ENCODE measurements around the gene SMURF1.

SMURF1 gene

GRCh38 chr7:99001482-99002147, 142.3 kb downstream of the SMURF1 start:
- DNase-seq: no peak

GRCh38 chr7:99000904-99001465, 142.9 kb downstream of the SMURF1 start:
- no peak for DNase-seq

- DNase-seq: no peak
Observed at GRCh38 chr7:99000196-99000903, 143.6 kb downstream of the SMURF1 start.

- no peak for DNase-seq
Observed at GRCh38 chr7:98998821-98999725, 144.8 kb downstream of the SMURF1 start.

GRCh38 chr7:98997846-98998245, 146.1 kb downstream of the SMURF1 start:
- no peak for DNase-seq

- DNase-seq: no peak
Observed at GRCh38 chr7:98996150-98996552, 147.8 kb downstream of the SMURF1 start.

GRCh38 chr7:98995523-98996149, 148.3 kb downstream of the SMURF1 start:
- DNase-seq: no peak

GRCh38 chr7:98995111-98995510, 148.8 kb downstream of the SMURF1 start:
- no peak for DNase-seq

GRCh38 chr7:98994046-98994944, 149.6 kb downstream of the SMURF1 start:
- DNase-seq: no peak

GRCh38 chr7:98993024-98993897, 150.6 kb downstream of the SMURF1 start:
- DNase-seq: no peak

GRCh38 chr7:98992076-98992475, 151.8 kb downstream of the SMURF1 start:
- no peak for DNase-seq

GRCh38 chr7:98991141-98991540, 152.8 kb downstream of the SMURF1 start:
- no peak for DNase-seq

- DNase-seq: no peak
Observed at GRCh38 chr7:98990356-98990755, 153.6 kb downstream of the SMURF1 start.

- DNase-seq: no peak
Observed at GRCh38 chr7:98988641-98989040, 155.3 kb downstream of the SMURF1 start.

GRCh38 chr7:98985945-98986344, 158.0 kb downstream of the SMURF1 start:
- DNase-seq: no peak

GRCh38 chr7:98985406-98985805, 158.5 kb downstream of the SMURF1 start:
- DNase-seq: no peak

GRCh38 chr7:98984126-98984525, 159.8 kb downstream of the SMURF1 start:
- DNase-seq: no peak

- DNase-seq: no peak
Observed at GRCh38 chr7:98982686-98983085, 161.2 kb downstream of the SMURF1 start.

- DNase-seq: no peak
Observed at GRCh38 chr7:98981701-98982100, 162.2 kb downstream of the SMURF1 start.

- no peak for DNase-seq
Observed at GRCh38 chr7:98978672-98979071, 165.2 kb downstream of the SMURF1 start.

Data from CD4-positive, alpha-beta T cell treated with Interleukin-10 for 1 hour (primary cell).